Activated T-helper 1 cell treated with anti-CD3 and anti-CD28 coated beads, Interleukin-2, amount 50 U/mL, for 16 hours (primary cell): ENCODE results near the gene FGF6.
"Not testable (repeated sequence)": the region's sequence is repeated elsewhere in the genome, so short reads cannot be mapped to it uniquely, and the experiment has no call there.

ENCODE experiments used
- DNase-seq, 2 donors: peaks; one replicate each; pipeline ENCODE4 v3.0.0-alpha.2; 2020; ENCODE audit warnings: low read depth in 1 of 2, low spot score in 1 of 2

Gene FGF6

DNA sequence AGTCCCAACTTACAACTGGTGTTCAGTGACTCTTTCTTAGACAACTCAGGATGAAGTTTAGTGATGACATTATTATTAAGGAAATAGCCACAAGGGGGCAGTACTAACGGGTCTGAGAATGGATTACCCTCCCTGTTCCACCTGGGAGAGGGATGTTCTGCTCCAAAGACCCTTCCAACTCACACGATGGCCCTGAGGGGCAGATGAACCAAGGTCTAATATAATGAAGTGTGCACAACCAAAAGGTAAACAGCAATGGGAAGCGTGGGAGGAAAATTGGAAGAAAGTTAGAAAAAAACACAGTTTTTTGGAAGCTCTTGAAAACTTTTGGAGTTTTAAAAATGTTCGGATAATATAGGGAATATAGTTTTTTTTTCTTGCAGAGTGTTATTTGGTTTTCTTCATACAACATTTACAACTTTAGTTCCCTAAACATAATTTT is 24.0 kb downstream of the FGF6 start:
- DNase-seq, result no peak

DNA sequence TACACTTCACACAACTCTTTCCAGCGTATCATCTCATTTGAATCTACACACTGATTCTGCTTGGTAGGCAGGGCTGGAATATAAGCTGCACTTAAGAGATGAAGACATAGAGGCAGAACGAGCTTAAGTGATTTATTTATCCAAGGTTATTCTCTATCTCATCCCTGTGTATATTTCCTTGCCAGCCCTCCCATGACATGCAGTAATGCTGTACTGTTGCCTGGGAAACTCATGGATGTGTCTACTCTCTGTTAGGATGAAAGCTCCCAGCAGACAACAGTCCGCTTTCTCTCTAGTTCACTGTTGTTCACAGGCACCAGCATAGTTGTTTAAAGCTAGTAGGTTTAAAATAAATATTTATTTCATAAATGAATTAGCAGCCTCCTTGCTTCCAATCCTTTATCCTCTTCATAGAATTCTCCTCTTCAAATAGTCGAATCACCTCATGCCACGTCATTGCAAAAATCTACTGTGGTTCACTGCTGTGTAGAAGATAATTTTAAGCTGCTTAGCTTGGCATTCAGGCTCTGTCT is 25.4 kb downstream of the FGF6 start:
- no peak for DNase-seq

DNA sequence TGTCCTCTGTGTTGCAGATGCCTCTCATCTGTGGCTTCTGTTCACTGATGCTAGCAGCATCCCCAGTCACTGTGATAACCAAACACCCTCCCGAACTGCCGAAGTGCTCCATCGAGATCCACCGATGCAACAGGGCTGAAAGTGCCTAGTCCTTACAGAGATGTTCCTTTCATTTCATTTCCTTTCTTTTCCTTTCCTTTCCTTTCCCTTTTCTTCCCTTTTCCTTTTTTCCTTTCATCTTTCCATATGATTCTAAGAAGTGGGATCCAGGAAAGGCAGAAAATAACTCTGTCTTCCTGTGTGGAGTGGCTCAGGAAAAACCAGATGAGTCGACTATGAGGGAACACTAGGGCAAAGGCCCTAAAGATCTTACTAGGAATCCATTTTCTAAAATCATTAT is 26.7 kb downstream of the FGF6 start:
- no peak for DNase-seq

DNA sequence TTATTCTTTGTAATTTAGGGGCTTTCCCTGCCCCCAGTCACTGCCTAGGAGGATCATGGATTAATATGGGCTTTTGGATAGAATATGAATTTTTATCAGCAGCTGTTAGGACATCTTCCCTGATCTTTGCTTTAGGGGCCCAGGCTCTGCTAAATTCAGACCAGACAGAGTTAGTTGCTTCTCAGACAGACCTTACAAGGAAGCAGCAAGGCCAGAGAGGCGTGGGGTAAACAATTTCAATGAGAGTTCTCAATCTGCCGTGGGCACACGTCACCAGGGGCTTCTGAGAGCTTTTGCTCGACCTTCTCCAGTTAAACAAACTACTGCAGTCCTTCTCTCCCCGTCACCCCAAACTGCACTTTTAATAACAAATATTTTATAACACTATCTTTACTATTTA is 27.7 kb downstream of the FGF6 start:
- no peak for DNase-seq

DNA sequence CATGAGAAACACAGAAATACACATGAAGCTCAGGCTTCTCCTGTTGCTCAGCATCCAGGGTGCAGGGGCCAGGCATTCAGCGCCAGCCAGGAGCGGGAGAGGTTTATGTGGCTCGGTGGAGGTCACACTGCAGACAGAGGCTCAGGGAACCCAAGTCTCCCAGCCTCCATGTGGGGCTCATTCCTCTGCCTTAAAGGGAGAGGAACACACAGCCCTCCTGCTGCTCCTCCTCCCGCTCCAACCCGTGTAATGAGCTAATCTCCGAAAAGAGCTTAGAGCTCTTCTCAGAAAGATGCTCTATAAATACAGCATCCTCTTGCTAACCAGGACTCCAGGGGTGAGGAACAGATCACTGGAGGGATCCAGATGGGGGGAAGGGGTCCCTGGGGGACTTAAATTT is 28.2 kb downstream of the FGF6 start:
- no peak for DNase-seq

DNA sequence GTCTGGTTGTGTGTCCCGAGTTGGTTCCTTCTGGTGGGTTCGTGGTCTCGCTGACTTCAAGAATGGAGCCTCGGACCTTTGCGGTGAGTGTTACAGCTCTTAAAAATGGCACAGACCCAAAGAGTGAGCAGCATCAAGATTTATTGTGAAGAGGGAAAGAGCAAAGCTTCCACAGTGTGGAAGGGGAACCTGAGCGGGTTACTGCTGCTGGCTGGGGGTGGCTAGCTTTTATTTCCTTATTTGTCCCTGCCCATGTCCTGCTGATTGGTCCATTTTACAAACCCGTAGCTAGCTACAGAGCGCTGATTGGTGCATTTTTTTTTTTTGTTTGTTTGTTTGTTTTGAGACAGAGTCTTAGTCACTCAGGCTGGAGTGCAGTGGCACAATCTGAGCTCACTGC is 29.3 kb downstream of the FGF6 start:
- no peak for DNase-seq

DNA sequence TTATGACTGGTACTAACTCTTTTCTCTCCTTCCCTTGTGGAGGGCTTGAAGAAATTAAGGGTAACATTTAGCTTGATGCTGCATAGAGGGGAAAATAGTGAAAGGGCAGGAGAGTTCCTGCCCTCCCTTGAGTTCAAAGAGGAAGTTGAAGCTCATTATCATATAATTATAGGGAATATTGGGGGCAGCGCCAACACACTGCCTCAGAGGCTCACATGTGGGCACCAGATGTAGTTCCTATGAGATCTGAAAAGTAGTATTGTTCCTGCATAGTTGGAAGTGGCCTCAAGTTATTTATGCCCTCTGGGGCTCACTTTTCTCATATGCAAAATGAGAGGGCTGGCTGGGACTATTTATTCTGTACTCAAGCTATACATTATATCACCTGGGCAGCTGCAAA is 33.1 kb downstream of the FGF6 start:
- no peak for DNase-seq

DNA sequence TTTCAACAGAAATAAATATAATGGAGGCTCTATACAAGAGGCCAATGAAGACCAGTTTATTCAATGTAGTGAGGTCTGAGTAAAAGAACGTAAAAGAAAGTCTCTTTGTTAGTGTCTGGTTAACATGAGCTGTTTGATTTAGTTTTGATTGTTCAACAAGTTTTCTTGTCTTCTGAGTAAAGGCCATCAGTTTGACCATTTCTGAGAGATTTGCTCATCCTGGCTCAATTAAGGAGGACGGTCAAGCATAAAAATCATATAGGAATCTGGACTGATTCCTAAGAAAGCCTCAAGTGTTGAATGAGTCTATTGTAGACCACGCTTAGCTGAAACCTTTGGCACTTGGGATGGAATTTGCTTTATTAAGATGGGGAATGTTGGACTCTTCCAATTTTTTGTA is 33.6 kb downstream of the FGF6 start:
- DNase-seq, result no peak

DNA sequence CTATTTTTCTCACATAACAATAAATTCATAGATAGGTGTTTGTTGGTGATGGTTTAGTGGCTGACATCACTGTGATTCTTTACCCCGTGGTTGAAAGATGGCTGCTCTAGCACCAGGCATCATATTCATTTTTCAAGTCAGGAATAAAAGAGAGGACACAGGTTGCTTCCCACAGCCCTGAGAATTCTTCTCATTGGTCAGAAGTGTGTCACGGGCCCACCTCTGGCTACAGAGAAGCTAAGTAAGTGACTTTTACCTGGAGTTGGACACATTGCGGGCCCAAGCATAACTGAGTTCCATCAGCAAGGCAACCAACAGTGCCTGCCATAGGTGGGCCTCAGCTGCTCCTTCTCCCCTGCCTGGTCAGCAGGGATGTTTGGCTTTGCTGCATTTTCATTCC is 38.5 kb downstream of the FGF6 start:
- no peak for DNase-seq

DNA sequence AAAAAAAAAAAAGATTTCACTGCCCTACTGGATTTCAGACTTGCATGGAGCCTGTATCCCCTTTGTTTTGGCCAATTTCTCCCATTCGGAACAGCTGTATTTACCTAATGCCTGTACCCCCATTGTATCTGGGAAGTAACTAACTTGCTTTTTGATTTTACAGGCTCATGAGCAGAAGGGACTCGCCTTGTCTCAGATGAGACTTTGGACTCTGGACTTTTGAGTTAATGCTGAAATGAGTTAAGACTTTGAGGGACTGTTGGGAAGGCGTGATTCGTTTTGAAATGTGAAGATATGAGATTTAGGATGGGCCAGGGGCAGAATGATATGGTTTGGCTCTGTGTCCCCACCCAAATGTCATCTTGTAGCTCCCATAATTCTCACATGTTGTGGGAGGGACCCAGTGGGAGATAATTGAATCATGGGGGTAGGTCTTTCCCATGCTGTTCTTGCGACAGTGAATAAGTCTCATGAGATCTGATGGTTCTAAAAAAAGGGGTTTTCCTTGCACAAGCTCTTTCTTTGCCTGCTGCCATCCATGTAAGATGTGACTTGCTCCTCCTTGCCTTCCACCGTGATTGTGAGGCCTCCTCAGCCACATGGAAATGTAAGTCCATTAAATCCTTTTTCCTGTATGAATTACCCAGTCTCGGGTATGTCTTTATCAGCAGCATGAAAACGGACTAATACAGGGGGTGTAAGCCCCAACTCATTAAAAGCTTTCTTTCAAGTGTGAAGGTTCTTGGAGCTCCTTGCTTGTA is 40.6 kb downstream of the FGF6 start:
- not testable (repeated sequence) for DNase-seq

DNA sequence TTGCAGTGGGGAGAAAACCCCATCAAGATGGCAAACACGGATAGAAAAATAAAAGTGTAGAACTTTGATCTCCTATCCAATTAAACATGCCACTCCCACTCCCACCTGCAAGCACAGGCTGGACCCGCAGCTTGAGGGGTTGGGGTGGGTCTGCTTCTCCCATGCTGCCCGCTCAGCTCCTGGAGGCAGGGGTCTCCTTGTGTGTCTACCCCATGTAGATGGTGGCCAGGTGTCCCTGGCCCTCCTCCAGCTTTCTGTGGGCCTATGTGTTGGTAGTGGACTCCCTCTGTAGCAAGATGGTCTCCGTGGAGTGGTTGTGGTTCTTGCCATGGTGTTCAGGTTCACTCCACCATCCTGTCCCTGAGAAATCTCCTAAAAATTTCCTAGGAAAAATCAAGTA is 42.6 kb downstream of the FGF6 start:
- no peak for DNase-seq

DNA sequence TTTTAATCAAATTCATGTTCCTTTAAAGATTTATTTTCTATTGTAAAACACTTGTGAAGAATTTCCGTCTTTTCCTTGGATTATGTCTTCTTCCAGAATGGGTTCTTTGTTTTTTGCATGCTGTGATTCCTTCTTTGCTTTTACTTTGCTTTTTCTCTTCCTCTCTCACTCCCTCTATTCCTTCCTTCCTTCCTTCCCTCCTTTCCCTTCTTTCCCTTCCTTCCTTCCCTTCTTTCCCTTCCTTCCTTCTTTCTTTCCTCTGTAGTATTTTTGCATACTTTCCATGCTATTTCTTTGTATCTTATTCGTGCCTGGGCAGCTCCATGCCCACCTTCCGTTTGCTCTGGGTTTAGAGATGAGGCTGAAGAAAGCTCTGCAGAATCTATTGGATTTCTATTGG is 44.5 kb downstream of the FGF6 start:
- no peak for DNase-seq

DNA sequence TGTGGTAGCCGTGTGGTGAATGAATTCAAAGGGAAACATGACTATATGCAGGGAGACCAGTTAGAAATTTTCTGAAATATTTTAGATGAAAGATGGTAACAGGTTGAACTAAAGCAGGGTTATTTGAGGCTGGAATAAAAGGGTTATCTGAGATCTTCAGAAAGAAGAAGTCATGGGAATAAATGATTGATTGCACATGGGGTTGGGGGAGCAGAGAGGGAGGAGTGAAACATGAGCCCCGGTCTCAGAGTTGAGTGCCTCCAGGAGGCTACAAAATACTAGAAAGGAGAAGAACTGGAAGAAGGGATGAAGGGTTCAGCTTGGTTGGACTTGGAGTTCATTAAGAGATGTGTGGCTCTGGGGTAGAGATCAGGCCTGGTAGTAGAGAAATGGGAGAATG is 49.8 kb downstream of the FGF6 start:
- DNase-seq, result no peak

DNA sequence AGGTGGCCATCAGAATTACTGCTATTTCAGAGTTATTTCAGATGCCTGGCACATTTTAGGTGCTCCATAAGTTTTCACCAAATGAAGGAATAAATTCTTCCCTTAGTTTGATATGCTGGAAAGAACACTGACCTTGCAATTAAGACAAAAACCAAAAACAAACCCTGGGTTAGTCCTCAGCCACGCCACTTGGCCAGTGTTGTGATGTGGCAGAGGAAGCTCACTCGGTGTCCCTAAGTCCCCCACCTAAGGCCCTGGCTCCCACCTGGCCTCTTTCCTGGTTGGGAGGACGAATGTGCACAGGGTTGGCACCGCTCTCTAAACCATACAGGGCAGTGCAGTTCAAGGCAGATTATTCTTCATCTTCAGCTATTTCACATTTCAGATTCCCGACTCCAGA is 52.4 kb downstream of the FGF6 start:
- DNase-seq, result no peak

DNA sequence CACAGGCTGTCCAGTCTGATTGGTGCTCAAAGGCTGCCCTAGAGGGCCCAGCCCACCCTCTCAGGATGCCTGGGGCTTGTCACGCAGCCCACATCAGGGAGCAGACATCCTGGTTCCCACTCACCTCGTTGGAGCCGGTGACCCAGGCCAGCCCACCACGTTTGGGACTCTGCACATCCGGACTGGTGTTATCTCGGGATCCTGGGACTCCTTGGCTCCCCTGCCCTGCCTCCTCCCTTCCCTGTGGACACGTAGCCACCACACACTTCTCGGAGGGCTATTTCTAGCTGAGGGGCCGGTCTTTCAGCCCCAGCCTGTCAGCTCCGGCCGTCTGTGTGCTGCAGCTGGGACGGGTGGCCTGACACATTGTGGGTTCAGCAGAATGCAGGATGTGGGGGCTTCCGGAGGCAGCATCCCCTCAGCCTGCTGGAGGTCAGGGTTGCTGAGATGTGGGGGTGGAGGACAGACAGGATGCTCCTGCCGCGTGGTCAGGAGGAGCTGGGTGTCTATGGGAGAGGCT is 53.3 kb downstream of the FGF6 start:
- DNase-seq, result no peak

DNA sequence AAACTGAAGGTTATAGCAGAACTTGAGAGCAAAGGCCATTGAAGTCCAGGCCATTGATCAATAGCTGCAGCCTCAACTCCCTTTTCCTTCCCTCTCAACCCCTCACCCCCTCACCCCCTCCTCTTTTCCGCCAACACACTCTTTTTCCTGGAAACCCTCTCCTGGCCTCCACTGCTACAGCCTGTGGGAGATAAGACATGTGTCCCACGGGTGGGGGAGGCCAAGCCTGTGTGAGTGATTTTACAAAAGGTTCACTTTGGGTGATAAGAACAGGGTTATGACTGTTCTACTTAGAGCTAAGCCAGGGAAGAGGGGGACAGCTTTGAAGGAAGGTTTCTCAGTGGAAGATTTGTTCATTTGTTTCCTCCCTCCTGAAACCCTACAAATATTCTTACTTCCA is 57.0 kb downstream of the FGF6 start:
- DNase-seq, result no peak

DNA sequence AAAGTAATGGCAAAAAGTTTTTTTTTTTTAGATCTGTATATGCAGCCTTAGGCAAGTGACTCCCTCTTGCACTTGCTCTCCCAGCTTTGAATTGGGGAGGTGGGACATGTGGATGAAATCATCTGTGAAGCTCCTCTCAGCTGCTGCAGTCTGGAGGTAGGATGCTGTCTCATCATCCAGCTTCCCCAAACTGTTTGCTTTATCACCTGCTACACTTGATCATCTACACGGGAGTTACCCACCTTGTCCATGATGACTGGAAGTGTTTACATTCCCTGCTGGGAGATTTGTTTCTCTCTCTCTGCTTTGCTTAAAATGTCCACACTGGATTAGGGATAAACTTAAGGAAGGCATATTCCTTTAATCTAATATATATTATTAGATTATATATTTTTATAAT is 57.6 kb downstream of the FGF6 start:
- DNase-seq, result no peak

DNA sequence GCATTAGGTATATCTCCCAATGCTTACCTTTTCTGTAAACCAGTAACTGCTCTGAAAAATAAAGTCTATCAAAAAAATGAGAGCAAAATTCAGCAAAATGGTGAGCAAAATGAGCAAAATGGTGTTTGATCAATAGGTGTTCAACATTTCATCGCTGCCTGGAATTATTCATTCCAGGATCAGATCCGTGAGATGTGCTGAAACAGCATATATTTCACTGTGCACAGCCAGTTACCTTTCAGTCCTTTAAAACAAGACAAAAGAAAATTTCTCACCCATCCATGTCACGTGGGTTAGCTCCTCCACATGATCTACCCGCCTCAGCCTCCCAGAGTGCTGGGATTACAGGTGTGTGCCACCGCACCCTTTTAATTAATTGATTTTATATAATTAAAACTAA is 58.0 kb downstream of the FGF6 start:
- DNase-seq, result no peak

DNA sequence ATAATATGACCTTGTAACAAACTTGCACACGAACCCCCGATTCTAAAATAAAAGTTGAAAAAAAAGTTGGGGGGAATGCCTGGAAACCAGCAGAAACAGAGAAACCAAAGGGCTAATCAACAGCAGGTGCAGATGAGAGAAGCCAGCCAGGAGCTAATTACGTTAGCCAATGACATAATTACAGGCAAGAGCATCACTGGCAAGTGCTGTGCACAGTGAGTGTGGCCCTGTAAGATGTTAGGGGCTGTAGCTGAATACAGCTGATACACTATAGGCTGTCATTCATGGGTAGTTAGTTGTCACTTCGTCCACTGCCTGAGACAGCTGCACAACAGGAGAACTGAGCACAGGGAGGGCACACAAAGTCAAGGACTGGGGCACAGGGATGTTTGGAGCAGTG is 58.8 kb downstream of the FGF6 start:
- no peak for DNase-seq
